Measurements from ENCODE around the gene MIER3. TPM values are rescaled to one million over a fixed set of nuclear protein-coding genes. Genes with fewer than 3 reads are reported as not detected.
"Not testable (repeated sequence)": the region's sequence is repeated elsewhere in the genome, so short reads cannot be mapped to it uniquely, and the experiment has no call there.

Gene MIER3
- total RNA-seq, 4 donors from 2014 or later, result 14.4 to 44.5 (median 23.6) TPM

DNA sequence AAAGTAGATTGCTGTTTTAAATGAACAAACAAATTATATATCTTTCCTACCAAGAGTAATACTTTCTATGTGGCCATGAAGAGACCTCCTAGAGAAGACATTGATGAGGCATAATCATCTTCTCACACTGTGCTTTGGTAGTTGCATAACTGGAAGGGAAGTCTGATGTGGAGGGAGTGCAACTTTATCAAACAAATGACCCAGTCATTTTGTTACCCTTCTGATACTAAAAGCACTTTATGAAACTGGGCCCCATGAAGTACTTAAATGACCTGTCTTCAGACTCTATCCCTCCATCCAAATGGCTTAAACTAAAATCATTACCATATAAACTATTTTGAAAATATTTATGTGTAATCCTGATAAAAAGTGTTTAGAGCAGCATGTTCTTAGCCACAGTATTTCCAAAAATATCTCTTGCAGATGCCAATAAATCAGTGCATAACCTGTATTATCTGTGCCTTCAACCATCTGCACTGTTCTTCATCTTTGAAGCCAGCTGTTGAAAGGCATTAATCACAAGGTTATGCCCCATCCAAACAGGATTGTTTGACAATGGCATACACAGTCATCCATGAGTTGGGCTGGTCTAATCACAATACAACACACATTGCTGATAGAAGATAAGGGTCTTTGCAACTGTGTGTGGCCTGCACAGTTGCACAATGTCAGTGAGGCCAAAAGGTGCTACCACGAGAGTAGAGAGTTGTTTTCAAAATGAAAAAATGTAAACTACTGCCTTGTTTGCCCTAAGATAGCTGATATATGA lies 31.9 kb upstream of the MIER3 start:
- WGBS, 2 donors (ENCODE audit: low coverage in 1 of 2), result 38 to 50% methylated on average over 1 of the region's 1 CpG
- TF ChIP-seq POLR2AphosphoS5 (IDR thresholded peaks at IDR 0.05), result no peak
- TF ChIP-seq, protein P1, sequence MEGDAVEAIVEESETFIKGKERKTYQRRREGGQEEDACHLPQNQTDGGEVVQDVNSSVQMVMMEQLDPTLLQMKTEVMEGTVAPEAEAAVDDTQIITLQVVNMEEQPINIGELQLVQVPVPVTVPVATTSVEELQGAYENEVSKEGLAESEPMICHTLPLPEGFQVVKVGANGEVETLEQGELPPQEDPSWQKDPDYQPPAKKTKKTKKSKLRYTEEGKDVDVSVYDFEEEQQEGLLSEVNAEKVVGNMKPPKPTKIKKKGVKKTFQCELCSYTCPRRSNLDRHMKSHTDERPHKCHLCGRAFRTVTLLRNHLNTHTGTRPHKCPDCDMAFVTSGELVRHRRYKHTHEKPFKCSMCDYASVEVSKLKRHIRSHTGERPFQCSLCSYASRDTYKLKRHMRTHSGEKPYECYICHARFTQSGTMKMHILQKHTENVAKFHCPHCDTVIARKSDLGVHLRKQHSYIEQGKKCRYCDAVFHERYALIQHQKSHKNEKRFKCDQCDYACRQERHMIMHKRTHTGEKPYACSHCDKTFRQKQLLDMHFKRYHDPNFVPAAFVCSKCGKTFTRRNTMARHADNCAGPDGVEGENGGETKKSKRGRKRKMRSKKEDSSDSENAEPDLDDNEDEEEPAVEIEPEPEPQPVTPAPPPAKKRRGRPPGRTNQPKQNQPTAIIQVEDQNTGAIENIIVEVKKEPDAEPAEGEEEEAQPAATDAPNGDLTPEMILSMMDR (IDR thresholded peaks at IDR 0.05), result no peak
- no peak for TF ChIP-seq POLR2A (IDR thresholded peaks at IDR 0.05)
- no peak for TF ChIP-seq EP300 (IDR thresholded peaks at IDR 0.05)
- no peaks in the 10 kb centered on the region for H3K27me3 ChIP-seq
- H3K4me1 ChIP-seq, result no peaks in the 10 kb centered on the region
- no peaks in the 10 kb centered on the region for H3K36me3 ChIP-seq
- H3K27ac ChIP-seq, result no peak overlapping the region
- ATAC-seq, result no peak
- H3K9me3 ChIP-seq, result no peaks in the 10 kb centered on the region
- no peak overlapping the region for H3K4me3 ChIP-seq

DNA sequence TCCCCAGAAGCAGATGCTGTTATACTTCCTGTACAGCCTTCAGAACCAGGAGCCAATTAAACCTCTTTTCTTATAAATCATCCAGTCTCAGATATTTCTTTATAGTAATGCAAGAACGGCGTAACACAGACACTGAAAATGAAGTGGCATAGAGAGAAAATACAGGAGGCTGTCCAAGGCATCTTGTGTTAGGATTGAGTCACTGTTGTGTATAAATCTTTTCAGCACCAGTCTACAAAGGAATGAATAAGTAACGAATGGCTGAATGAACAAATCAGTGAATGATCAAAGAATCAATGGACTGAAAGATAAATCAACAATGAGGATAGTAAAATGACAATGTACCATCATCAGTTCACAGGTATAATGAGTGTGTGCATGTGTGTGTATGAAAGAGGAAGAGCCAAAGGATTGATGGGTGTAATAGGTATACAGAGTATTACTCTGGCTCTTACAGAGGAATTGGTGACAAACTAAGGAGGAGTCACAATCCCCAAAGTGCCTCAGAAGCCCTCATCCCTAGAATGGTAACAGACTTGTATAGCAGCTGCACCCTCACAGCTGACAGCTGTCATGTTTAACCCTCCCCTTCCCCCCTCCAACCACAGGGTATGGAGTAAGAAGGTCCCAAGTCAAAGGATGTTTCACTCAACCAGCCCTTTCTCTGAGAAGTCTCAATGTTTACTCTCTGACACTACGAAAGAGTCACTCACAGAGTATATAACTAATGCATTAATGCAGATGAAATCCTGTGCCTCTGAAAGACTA lies 29.8 kb upstream of the MIER3 start:
- TF ChIP-seq, protein P1 (IDR thresholded peaks at IDR 0.05), result no peak
- TF ChIP-seq POLR2A (IDR thresholded peaks at IDR 0.05), result no peak
- TF ChIP-seq EP300 (IDR thresholded peaks at IDR 0.05), result no peak
- TF ChIP-seq POLR2AphosphoS5 (IDR thresholded peaks at IDR 0.05), result no peak
- H3K4me3 ChIP-seq, result no peak overlapping the region
- H3K4me1 ChIP-seq, result no peaks in the 10 kb centered on the region
- no peaks in the 10 kb centered on the region for H3K9me3 ChIP-seq
- WGBS, 2 donors (ENCODE audit: low coverage in 1 of 2), result 50 to 73% methylated on average over 2 to 4 of the region's 4 CpGs
- no peaks in the 10 kb centered on the region for H3K36me3 ChIP-seq
- H3K27me3 ChIP-seq, result no peaks in the 10 kb centered on the region
- ATAC-seq, result no peak
- H3K27ac ChIP-seq, result no peak overlapping the region

DNA sequence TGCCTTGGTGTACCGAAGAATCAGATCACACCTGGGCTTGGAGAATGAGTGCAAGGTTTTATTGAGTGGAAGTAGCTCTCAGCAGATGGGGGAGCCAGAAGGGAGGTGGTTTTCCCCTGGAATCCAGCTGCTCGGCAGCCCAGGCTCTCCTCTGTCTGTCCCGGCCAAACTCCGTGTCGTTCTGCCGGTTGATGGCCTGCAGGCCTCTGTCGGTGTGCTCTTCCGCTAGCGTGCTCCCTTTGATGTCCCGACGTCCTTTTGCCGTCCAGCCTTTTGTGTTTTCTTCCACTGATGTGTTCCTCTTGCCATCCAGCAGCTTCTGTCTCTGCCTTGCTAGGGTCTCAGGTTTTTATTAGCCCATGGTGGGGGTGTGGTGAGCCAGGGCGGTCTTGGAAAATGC lies 28.0 kb upstream of the MIER3 start:
- TF ChIP-seq EP300 (IDR thresholded peaks at IDR 0.05), result no peak
- TF ChIP-seq, protein P1 (IDR thresholded peaks at IDR 0.05), result no peak
- TF ChIP-seq POLR2AphosphoS5 (IDR thresholded peaks at IDR 0.05), result no peak
- no peak for TF ChIP-seq POLR2A (IDR thresholded peaks at IDR 0.05)
- no peak for ATAC-seq

DNA sequence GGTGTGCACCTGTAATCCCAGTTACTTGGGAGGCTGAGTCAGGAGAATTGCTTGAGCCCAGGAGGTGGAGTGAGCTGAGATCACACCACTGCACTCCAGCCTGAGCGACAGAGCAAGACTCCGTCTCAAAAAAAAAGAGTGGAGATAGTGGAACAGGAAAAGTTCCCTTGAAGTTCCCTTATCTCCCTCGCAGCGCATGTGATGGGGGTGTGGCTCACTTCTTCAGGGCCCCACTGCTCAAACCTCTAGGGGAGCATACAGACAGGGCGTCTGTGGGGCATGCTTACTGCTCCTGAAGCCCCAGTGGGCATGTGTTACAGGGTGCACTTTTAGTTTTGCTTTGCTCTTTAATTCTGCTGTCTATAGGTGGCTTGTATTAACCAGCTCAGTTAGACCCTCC lies 27.6 kb upstream of the MIER3 start:
- not testable (repeated sequence) for H3K36me3 ChIP-seq, ATAC-seq
- WGBS, 2 donors (ENCODE audit: low coverage in 1 of 2), result no CpG with 5 or more reads among the region's 5 CpGs

More for the DNA sequence above, 28.0 kb upstream of the MIER3 start:
- Histone ChIP-seq H3K36me3 (no peaks in the 10 kb centered on the region), H3K27ac (no peak overlapping the region), H3K27me3 (no peaks in the 10 kb centered on the region), H3K9me3 (no peaks in the 10 kb centered on the region), H3K4me3 (no peak overlapping the region), H3K4me1 (no peaks in the 10 kb centered on the region)
- WGBS, 2 donors (ENCODE audit: low coverage in 1 of 2), result 73% methylated on average over 6 of the region's 13 CpGs; no CpG with 5 or more reads in 1 of the 2 donors

DNA sequence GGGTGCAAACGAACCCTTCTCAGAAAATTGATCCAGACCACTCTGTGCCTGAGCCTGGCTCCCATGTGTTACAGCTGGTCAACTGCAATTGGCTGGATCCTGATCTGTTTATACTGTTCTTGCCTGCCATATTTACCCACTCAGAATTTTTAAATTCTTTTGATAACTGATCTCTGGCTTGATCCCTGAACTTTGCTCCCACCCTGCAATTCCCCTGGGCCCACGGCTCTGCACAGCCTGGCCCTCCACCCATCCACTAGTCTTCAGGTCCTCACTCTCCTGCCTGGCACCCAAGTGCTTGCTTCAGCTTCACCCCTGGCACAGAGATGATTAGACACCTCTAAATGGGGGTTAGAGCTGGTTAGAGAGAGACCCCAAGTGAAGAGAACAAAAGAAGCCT lies 25.9 kb upstream of the MIER3 start:
- H3K4me1 ChIP-seq, result no peaks in the 10 kb centered on the region
- no peak for ATAC-seq
- no peaks in the 10 kb centered on the region for H3K36me3 ChIP-seq
- peaks cover 3% of the 10 kb centered on the region for H3K27me3 ChIP-seq
- no peak overlapping the region for H3K27ac ChIP-seq
- no peaks in the 10 kb centered on the region for H3K9me3 ChIP-seq
- no peak for TF ChIP-seq EP300 (IDR thresholded peaks at IDR 0.05)
- no peak for TF ChIP-seq POLR2A (IDR thresholded peaks at IDR 0.05)
- TF ChIP-seq, protein P1 (IDR thresholded peaks at IDR 0.05), result no peak
- no peak for TF ChIP-seq POLR2AphosphoS5 (IDR thresholded peaks at IDR 0.05)
- no peak overlapping the region for H3K4me3 ChIP-seq
- 40 to 43% methylated on average over 1 of the region's 2 CpGs for WGBS, 2 donors (ENCODE audit: low coverage in 1 of 2)

More for the DNA sequence above, 27.6 kb upstream of the MIER3 start:
- not testable (repeated sequence) for H3K27ac ChIP-seq, H3K27me3 ChIP-seq, H3K9me3 ChIP-seq, H3K4me1 ChIP-seq, H3K4me3 ChIP-seq

All from gastroesophageal sphincter (tissue), 4 donors.